Posterior cingulate gyrus (tissue), 11 donors: ENCODE data around the gene ZNF669.

Source experiments
- DNase-seq, 10 donors: peaks; one replicate each; pipeline versions ENCODE4 v3.0.0 to v3.0.0-alpha.2; 2020 to 2021; ENCODE audit warnings: mixed read lengths in 3 of 10
- intact Hi-C: fragments of 100-400 bp; cut with DNase I; formaldehyde crosslinking; loops from one replicate; pipeline ENCODE4 v1.15.1; 2023

Gene ZNF669

GRCh38 chr1:247077876-247078257 lies 26.3 kb downstream of the ZNF669 start:
- intact Hi-C loops, result loop anchor here (10.0 kb wide), 1 partner anchor 143 kb away; the partner anchor contains the start of gene AHCTF1
- DNase-seq, result no peak

- DNase-seq, result no peak
- intact Hi-C loops, result loop anchor here (10.0 kb wide), 1 partner anchor 142 kb away; the partner anchor contains the start of gene AHCTF1
These were observed 26.9 kb downstream of the ZNF669 start for GRCh38 chr1:247077213-247077612.

- intact Hi-C loops, result loop anchor here (10.0 kb wide), 1 partner anchor 136 kb away; the partner anchor contains the start of gene AHCTF1
- no peak for DNase-seq
These were observed 33.5 kb downstream of the ZNF669 start for GRCh38 chr1:247070645-247071044.

- intact Hi-C loops, result no loop called here
These were observed 39.9 kb downstream of the ZNF669 start for GRCh38 chr1:247064304-247064703.

GRCh38 chr1:247060771-247061170 lies 43.4 kb downstream of the ZNF669 start:
- no peak for DNase-seq
- intact Hi-C loops, result no loop called here

More at GRCh38 chr1:247064304-247064703, 39.9 kb downstream of the ZNF669 start:
- DNase-seq, result no peak

GRCh38 chr1:247056071-247056470 lies 48.1 kb downstream of the ZNF669 start:
- DNase-seq, result no peak
- intact Hi-C loops, result no loop called here

GRCh38 chr1:247054992-247055415 lies 49.2 kb downstream of the ZNF669 start:
- intact Hi-C loops, result no loop called here
- DNase-seq, result no peak
